Stimulated activated CD4-positive, alpha-beta T cell treated with anti-CD3 and anti-CD28 coated beads, Interleukin-4, amount 100 ng/mL, for 48 hours (primary cell): ENCODE results near the gene SPTBN1.
"Not testable (repeated sequence)": the region's sequence is repeated elsewhere in the genome, so short reads cannot be mapped to it uniquely, and the experiment has no call there.

Source experiments
- DNase-seq, 2 donors: peaks; one replicate each; pipeline ENCODE4 v3.0.0-alpha.2; 2020; ENCODE audit warnings: low read depth in 2 of 2

Gene SPTBN1

DNA sequence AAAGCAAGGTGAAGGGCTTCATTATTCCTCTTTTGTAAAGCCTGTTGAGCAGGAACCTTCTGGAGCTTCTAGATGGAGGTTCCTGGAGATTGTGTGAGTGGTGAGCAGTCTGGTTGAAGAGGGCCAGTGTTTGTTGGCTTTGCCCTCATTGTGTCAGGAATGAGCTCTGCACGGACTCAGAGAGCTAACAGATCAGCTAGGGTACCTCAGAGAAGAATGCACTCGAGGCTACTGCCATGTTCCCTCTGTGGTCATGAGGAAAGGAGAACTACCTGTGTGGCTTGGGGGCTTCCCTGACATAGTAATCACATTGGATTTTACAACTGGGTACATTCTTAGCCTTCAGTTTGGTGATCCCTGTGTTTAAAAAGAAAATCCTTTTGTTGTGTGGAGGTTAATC lies 46.6 kb downstream of the SPTBN1 start:
- no peak for DNase-seq

GRCh38 chr2:54503192-54503591 lies 47.1 kb downstream of the SPTBN1 start:
- peak; percentile 16 to 23 for DNase-seq

DNA sequence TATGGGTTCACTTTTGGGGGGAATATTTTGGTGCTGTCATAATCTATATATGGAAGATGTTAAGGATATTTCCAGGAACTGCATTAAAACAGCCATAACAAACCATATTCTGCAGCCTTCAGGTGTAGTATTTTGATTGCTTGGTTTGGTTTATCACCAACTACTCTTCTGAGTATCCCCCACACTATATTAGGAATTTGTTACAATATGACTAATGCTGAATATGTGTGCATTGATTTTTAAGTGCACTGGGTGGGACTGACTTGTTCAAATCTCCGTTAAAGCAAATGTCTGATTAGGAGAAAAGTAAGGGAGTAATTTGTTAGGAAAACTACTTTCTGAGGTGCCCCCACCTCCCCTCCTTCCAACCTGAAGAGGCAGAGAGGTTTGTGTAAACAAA lies 47.7 kb downstream of the SPTBN1 start:
- no peak for DNase-seq

DNA sequence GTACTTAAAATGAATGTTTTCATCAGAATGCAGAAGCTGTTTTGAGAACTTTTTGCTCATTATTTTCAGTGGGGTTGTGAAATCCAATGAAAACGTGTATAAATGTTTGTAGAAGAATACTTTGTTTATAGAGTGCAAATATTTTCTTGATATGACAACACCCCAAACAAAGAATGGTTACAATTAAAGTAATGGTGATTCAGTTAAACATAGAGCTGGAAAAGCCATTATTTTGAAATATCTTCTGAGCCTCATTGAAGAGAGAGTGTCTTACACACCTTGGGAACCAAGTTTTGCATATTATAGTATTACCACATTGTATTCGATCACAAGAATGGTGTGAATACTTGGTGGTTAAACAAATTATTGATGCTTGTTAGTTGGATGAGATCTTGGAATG lies 48.7 kb downstream of the SPTBN1 start:
- no peak for DNase-seq

DNA sequence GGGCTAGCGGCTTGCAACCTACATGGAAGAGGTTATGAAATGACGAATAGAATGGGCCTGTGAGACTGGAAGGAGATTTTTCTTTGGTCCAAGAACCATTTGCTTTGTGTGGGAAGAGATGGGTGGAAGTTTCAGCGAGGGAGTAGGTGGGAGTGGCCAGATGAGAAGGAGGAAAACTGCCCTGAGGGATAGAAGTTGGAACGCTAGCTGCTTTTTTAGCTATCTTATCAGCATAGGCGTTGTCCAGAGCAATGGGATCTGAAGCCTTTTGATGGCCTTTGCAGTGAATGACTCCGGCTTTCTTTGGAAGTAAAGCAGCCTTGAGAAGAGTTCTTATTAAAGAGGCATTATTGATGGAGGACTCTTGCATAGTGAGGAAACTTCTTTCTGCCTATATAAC lies 52.4 kb downstream of the SPTBN1 start:
- DNase-seq = no peak

DNA sequence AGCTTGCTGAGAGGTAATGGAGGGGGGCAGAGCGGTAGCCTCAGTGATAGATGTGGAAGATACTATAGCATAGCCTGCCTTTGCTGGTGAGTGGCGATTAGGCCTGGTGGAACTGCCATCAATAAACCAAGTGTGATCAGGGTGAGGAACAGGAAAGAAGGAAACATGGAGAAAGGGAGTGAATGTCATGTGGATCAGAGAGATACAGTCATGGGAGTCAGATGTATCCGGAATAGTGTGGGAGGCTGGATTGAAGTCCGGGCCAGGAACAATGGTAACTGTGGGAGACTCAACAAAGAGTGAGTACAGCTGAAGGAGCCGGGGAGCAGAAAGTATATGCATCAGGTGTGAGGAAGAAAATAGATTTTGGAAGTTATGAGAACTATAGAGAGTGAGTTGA lies 52.9 kb downstream of the SPTBN1 start:
- not testable (repeated sequence) for DNase-seq

DNA sequence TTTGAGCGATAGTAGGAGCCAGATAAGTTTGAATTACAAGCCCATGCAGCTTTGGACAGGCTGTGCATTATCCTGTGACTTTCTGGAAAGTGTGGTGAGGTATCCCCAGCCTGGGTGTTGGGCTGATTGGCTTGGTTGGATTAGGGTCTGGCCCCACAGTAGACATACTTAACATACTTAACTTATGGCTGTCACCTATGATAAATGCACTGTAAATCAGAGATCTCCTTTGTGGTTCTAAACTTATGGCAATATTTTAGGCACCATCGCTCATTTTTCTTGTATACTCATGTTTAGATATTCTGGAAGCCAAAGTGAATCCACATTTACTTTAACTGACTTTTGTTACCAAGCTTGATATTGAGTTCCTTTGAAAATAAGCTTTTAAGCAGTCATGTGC lies 54.8 kb downstream of the SPTBN1 start:
- DNase-seq = no peak

GRCh38 chr2:54512183-54512582 lies 56.1 kb downstream of the SPTBN1 start:
- no peak for DNase-seq

GRCh38 chr2:54512663-54513362 lies 56.7 kb downstream of the SPTBN1 start:
- no peak for DNase-seq

- DNase-seq = no peak
These were observed 57.2 kb downstream of the SPTBN1 start for GRCh38 chr2:54513363-54513715.

DNA sequence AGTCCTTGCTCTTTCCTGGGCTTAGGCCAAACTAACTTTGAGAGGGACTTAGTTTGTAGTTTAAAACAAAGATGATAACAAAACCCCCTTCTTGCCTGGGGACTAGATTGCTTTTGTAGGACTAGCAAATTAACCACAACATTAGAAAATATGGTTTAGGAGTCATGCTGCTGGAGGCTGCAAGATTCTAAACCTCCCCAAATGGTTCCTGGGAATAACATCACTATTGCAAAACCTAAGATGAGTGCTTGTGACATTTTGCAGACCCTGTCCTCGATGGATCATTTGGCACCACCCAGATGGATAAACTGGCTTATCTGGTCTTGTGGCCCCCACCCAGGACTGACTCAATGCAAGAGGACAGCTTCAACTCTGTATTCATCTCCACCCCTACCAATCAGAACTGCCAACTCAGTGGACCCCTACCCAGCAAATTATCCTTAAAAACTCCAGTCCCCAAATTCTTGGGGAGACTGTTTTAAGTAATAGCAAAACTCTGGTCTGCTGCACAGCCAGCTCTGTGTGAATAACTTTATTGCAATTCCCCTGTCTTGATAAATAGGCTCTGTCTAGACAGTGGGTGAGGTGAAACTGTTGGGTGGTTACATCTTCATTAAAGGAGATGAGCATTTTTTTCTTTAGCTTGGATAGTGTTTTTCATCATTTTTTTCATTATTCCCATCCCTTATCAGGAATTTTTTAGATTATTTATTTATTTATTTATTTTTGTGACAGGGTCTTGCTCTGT lies 58.9 kb downstream of the SPTBN1 start:
- no peak for DNase-seq

GRCh38 chr2:54516842-54517241 lies 60.7 kb downstream of the SPTBN1 start:
- no peak for DNase-seq

DNA sequence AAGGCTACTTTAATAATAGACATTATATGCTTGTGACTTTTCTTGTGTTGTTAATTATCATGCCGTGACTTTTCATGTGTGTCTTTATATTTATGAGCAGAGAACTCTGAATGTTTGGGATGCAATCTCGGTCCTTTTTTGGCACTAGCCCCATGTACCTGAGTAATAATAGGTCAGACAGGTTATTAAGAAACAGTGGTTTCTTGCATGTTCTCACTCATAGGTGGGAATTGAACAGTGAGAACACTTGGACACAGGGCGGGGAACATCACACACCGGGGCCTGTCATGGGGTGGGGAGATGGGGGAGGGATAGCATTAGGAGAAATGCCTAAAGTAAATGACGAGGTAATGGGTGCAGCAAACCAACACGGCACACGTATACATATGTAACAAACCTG lies 61.9 kb downstream of the SPTBN1 start:
- DNase-seq = not testable (repeated sequence)

DNA sequence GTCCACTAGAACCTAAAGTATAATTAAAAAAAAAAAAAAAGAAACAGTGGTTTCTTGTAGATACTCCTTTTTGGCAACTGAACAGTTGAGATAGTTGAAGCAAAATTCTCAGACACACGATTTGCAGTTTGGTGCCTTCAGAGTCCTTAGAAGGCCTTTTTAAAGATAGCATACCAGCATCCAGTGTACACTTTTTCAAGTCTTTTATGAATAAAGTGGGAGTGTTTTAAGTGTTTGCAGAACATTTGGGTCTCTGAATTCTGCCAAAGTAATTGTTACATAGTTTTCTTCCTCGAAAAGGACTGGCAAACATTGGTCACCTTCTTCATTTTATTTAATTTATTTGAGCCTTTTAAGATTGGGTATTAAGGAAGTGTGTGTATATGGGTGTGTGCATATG lies 62.3 kb downstream of the SPTBN1 start:
- no peak for DNase-seq

GRCh38 chr2:54519841-54520459 lies 63.8 kb downstream of the SPTBN1 start:
- no peak for DNase-seq

DNA sequence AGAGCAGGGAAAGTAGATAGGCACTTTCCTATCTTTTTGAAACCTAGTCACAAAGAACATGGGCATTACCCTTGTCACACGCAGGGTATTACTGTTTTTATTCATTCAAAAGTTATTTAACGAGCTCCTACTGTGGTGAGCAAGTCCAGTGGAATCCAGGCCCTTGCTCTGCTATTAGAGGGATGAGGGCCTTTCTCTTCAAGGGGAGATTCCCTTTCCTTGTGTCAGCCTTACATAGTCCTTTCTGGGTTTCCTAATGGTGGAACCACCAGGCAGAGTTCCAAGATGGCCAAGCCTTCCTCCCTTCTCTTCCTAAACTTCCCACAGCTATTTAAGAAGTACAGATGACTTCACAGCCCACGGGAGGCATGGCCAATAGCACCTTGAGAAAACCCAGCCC lies 64.6 kb downstream of the SPTBN1 start:
- no peak for DNase-seq

- DNase-seq = peak; percentile 21 to 36
These were observed 66.6 kb downstream of the SPTBN1 start for GRCh38 chr2:54522624-54523281.

GRCh38 chr2:54523324-54523959 lies 67.3 kb downstream of the SPTBN1 start:
- no peak for DNase-seq

- DNase-seq = peak in 1 of 2 donors; percentile 11
These were observed 68.3 kb downstream of the SPTBN1 start for GRCh38 chr2:54524226-54524991.

- DNase-seq = no peak
These were observed 69.2 kb downstream of the SPTBN1 start for GRCh38 chr2:54525321-54525720.

- no peak for DNase-seq
These were observed 70.2 kb downstream of the SPTBN1 start for GRCh38 chr2:54526226-54526879.
